DMS114 treated with DMSO at 0.1 percent for 48 hours (cell line): ENCODE results near the gene KCNIP1.

Experiments
- DNase-seq: peaks from one replicate; lab custom pipeline; 2025; ENCODE audit not compliant: unreplicated experiment; lab: John Stamatoyannopoulos, UW

The KCNIP1 gene

DNA sequence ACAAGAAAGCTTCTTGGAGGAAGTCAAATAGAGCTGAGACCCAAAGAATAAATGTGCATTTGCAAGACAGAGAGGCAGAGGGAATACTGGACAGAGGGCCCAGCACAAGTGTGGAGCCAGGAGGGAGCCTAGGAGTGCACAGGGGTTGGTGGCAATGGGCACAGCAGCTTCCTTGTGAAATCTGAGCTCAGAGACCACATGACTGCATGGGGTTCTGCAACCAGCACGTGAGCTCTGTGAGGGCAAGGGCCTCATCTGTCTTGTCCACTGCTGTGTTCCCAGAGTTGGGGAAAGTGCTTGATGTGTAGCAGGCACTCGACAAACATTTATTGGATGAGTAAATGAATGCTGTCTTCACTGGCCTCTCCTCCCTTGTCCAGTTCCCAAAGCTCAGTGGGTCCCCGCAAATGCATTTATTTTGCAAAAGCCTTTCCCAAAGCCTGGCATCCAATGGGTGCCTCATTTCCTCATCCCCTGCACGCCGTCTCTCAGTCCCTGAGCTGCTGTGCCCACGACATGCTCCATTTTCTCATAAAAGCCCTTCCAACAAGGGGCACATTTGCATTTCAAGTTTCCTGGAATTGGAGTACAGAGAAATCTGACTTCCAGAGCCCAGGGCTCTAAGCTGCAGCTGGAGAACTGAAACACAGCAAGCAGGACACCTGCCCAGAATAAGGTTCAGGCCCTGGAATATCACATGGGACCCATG, 58.5 kb downstream of the KCNIP1 start:
- no peak for DNase-seq

DNA sequence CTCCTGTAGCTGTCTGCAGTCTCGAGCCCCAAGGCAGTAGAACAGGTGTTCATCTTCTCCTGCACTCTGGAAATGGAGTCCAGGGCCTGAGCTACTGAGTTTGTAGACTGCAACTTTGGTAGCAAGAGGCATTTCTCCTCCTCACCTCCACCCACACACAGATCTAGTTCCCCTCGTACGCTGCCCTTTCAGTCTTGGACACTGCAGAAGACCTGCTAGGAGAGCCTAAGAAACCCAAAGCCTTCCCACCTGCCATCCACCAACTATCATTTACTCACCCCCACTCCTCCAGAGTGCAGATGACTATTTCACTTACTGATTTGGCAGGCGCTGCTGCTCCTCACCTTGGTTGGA, 59.0 kb downstream of the KCNIP1 start:
- DNase-seq = no peak

DNA sequence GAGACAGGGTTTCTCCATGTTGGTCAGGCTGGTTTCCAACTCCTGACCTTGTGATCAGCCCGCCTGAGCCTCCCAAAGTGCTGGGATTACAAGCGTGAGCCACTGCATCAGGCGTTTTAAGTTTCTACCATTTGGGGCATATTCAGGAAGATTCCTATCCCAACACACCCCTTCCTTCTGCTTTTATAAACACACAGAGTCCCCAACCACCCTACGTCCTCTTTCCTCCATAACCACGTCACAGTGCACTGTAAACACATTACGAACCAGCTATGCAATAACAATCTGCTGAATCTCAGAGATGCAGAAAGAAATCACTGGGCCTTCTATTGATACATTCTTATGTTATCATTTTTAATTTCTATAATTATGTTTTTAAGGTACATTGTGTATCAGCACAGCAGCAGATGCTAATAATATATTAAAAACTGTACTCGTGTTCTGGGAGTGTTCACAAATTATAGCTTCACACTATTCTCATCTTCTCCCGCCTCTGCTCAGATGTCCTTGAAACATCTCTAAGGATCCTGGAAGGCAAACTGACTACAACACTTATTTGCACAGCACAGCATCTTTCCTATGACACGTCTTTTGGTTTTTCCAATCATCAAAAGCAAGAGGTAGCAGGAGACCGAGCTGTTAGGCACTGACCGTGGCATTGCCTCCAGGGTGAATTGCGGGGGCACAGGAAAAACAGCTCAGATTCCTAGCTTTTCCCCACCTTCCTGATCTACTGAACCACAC, 60.2 kb downstream of the KCNIP1 start:
- no peak for DNase-seq

DNA sequence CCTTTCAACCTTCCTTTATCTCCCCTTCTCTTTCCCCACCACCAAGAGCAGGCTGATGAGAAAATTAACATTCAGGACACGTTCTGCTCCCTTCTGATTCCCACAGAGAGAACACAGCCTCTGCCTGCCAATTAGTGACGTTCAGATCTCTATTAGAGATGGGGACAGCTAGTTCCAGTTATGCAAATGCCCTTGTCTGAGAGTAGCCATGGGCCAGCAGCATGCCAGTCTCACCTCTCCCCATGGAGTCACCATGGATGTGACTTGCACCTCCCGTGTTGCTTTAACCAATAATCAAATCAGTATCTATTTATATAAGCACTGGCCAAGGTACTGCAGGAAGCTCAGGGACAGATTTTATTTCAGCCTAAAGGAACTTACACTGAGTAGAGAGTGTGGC, 61.3 kb downstream of the KCNIP1 start:
- DNase-seq = no peak

DNA sequence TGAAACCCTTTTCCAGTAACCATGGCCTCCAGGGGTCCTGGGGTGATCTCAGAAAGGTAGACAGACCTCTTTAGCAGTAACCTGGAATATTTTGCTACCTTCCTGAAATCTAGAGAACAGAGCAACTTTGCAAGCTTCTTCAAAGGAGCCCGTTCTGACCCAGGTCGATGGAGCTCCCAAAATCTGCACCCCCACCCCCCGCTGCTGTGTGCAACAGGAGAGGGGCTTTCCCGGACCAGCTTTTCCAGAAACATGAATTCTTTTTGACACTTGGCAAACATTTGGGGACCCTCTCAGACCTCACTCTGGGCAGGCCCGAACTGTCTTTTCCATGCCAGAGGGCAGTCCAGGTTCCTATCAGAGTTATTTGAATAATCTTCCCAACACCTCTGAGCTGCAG, 65.3 kb downstream of the KCNIP1 start:
- DNase-seq = no peak

DNA sequence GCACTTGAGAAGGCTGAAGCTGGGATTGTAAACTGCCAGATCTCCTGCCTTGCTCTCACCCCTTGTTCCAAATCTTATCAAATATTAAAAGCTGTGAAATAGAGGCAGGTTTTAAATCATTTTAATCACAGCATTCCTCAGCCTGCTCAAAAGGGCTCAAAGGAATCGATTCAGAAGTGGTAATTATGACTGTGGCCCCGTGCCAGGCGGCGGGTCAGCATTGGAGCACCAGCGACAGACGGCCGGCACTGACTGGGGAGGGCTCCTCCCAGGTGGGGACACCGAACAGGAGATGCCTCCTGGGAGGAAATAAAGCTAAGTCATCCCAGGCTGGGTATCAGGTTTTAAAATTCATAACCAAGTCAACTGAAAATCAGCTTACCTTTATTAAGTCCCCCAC, 66.7 kb downstream of the KCNIP1 start:
- no peak for DNase-seq

DNA sequence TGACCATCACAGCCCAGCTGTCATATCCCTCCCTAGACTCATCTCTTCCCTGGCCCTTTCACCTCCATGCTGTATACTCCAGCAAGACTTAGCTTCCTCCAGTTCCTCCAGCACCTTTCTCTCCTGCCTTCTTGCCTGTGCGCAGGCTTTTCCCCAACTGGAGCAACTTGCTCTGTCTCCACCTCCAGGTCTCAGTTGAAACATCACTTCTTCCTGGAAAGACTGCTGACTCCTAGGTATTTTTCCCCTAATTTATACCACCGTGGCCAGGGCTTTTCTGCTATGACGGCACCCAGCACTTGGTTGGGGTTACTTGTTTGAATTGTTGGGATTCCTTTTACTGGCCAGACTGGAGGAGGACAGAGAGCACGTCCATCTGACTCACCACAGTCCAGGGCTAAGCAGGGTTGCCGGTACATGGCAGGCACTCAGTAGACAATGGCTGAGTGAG, 67.5 kb downstream of the KCNIP1 start:
- no peak for DNase-seq

DNA sequence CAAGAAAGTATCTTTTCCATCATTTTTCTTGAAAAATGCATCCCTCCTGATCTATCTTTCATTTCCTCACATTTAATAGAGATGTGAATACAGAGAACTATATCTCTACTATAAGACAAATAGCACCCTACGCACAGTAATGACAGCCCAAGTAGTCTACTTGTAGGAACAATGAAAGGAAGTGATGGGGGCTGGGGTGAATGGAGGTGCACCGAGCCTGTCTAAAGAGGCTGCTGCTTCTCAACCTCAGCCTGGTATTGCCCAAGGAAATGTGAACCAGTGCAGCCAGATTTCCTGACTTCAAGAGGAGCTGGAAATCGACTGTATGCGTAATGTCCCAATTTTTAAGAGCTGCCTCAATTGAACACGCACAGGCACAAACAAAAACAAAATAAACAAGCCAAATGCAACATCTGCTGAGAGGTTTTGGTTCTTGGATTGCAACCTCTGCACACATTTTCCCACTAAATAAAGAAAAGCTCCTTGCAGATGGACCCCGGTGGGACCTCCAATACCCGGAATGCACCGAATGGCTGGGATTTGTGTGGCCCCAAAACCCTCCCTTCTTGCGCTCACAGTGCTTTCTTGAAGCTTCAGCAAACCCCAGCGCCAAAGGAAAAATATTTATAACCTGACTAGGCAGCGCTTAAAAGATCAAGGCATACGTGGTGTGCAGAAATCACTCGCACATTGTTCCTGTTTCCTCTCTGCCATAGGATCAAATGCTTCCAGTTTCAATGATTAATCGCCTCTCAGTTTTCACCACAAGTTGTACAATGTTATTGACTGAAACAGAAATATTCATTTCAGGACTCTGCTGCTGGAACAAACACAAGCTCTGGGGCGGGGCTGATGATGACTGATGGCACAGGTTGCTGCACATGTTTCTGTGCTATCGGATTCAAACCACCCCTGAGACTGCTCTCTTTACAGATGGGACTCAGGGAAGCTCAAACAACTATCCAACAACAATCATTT, 68.3 kb downstream of the KCNIP1 start:
- no peak for DNase-seq

DNA sequence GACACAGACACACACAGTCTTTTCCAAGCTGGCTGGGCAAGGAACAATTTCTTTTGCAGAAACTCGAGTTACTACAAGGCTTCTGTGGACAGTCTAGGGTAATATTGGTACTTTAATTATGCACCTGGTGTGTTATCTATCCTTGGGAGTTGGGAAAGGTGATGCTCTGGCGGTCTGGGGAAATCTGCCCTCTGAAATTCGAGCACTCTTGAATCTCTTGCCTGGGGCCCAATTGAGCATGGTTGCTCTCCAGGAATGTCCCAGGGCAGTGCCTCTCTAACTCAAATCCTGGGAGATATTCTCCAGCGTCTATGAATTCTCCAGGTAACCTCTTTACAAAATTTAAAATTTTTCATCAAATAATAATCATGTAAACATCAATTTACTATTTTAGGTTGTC, 69.3 kb downstream of the KCNIP1 start:
- no peak for DNase-seq

DNA sequence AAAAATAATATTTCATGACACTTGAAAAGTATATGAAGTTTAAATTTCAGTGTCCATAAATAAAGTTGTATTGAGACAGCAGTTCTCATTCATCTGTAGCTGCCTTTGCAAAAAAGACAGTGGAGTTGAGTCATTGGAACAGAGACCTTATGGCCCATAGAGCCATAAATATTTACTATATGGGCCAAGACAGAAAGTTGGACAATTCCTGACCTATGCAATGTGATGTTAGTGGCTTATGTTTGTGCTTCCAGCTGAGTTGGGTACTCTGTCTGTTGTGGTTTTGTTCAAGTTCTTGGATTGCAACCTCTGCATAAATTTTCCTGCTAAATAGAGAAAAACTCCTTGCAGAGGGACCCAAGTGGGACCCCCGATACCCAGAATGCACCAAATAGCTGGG, 69.8 kb downstream of the KCNIP1 start:
- DNase-seq = no peak

DNA sequence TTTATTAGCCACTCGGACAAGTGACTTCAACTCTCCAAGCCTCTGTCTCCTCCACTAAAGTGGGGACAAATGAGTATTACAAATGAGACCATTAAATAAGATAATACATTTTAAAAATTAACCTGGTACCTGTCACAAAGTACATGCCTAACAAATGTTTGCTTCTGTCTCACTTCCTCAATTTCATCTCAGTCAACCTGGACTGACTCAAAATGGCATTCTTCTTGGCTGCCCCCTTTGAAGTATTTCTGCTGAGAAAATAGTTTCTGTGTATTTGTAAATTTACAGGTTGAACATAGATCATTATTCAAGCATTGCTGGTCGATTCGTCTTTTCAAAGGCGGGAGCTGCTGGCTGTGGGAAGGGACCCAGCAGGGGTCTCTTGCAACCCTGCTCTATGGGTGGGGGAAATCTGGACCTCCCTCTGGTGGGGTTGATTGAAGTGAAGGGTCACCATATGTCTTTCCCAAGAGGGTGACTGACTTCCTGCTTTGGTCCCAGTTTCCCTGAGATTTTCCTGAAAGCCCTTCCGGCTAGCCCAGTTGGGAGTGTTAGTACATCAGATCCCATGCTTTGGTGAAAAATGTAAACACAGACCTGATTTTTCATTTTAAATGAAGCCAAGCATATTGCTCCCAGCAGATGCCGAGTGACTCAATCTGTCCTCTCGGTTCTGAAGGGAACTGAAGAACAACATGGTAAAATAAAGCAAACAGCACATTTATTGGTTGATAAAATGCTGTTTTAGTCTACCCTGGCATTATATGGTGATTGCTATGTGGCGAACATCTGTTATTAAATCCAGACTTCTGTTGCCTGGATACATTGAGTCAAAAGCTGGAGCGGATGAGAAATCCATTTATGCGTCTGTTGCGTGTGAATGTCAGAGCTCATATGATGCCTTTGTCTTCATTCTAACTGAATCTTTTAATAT, 73.0 kb downstream of the KCNIP1 start:
- DNase-seq = no peak

DNA sequence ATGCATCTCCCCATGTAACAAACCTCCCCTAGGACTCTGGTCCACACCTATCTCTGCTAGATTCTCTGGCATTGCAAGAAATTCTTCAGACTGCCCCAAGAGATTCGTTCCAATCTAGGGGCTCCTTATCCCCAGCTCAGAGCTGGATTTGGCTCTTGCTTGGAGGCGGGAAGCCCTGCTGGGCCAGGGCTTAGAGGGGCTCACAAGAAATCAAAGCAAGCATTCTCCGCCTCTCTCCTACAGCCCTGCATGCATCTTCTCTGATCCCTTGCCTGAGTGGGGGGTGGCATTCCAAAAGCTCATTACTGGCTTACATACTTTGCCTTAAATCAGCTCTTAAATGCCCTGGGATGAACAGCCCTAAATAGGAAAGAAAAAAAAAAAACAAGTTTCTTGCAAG, 75.8 kb downstream of the KCNIP1 start:
- DNase-seq = no peak

DNA sequence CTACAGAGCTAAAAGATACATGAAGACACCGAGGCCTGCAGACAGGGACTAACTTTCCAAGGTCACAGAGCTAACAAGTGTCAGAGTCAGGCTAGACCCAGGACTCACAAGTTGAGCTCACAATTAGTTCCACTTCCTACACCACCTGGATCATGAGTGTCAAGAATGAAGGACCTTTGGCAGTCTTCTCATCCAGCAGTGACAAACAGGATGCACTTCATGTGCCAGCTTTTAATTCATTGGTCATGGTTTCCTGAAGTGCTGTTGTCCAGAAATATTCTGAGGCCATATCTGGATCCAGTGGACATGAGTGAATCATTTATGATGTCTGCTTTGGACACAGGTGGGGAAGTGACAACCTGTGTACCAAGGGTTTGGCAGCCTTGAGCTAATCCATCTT, 77.4 kb downstream of the KCNIP1 start:
- DNase-seq = no peak

DNA sequence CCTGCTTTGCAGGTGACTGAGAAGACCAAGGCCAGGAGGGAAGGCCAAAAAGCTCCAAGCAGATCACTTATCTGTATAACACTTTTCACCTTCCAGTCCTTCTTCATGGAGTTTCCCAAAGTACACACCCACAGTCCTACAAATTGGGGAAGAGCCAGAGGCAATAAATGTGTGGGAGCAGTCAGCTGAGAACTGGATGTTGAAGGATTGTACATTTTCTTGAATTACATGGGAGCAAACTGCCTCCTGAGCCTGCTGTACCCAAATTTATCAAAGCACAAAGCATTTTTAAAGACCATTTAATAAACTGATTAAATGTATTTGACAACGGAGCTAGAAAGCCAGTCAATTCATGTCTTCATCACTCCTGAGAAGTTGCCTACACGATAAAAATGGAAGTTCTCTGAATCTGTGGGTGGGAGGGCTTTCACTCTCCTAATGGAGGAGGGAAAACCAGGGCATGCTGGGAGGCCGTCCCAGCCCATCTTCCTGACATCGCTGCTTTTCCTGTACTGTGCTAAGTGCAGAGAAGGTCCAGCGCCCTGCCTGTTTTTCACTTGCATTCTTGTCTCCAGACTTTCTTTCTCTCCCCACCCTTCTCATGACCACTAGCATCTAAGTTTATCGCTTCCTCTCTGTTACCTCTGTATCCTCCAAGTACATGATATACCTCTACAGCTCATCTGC, 79.0 kb downstream of the KCNIP1 start:
- DNase-seq = no peak

DNA sequence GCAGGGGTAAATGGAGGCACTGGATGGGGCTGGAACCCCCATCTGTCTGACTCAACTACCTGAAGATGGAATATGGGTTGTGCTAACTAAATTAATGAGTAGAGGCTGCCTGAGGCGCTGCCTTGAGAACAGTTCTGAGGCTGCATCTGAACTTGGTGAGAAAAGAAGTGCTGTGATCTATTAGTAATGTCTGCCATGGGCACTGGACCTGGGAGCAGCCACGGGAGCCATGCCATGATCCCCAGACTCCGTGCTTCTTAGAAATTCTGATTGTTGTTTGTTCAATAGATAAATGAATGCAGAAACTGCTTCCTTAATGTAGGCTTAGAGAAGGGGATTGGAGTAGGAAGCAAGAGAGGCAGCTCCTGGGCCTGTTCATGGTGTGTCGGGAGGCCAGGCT, 80.2 kb downstream of the KCNIP1 start:
- no peak for DNase-seq

DNA sequence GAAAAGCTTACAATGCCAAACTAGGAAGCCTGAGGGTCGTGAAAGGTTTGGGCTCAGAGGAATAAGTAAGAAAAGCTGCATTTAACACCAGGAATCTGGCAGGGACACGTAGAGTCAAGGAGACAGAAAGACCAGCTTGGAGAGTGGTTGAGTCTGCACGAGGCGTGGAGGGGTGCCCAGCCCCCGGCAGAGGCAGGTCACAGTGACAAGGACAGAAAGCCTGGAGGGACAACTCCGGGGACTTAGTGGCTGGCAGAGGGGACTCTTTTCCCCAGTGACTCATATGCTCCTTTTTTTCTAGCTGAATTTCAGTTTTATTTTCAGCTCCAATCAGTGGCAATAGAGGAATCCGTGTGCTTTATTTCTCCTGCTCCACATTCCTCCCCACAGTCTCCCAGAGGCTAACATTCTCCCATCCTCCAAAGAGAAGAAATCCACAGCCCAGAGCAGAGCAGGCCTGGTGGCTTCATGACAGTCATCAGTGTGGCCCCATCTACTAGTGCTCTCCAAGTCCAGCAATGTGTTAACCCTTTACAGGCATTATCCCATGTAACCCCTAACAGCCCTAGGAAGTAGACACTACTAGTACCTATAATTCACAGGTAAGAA, 80.7 kb downstream of the KCNIP1 start:
- no peak for DNase-seq

DNA sequence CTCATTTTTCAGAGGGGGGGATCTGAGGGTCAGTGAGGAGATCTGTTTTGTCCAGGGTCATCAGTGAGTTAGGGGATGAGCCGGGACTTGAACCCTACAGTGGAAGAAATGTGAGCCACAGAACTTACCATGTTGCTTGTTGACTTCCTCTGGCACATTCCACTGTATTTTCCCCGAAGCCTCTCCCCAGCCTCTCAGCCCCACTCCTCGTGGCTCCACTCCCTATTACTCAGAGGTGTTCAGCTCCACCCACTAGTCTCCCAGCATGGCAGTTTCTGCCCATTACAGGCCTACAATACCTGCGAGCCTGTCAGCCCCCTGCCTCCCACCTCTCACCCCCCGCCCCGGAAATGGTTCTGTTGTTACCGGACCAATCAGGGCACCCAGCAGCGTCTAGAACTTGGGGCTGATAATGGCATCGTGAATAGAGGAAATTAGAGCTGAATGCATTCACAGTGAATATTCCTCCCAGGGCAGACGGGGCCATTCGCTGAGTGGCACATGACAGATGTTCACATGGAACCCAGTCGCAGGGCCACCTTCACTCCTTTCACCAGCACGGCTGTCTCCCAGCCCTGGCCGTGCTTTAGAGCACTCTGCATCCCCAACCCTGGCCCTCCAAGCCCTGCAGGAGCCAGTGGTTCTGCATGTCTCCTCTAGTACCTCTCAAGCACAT, 81.6 kb downstream of the KCNIP1 start:
- DNase-seq = no peak

DNA sequence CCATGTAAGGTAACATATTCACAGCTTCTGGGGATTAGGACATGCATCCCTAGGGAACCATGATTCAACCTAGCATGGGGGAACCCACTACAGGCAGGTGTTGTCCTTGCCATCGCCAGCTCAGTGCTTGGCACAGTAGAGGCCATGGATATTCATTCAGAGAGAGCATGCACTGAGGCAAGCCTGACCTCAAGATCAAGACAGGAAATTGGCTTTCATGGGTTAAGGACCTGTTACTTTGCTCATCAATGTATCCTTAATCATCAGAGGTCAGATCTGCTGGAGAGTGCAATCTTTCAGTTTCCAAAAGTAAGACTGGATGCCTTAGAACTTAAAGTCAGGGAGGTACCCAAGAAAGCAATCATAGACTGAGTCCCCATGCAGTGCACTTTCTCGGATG, 84.0 kb downstream of the KCNIP1 start:
- no peak for DNase-seq

DNA sequence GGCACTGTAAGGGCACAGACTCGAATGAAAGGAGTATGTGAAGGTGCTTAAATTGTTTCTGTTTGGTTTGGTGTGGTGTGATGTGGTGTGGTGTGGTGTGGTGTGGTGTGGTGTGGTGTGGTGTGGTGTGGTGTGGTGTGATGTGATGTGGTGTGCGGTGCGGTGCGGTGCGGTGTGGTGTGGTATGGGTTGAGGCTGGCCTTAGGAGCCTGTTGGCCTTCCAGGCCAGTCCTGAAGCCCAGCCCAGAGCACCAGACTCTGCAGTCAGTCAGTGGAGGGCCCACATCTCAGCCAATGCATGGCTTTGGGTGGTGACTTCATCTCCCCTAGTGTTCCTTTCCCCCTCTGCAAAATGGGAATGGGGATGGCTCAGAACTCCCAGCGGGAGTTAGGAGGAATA, 85.8 kb downstream of the KCNIP1 start:
- no peak for DNase-seq
